ENCODE measurements around the gene NR5A2. TPM values are rescaled to one million over a fixed set of nuclear protein-coding genes. Genes with fewer than 3 reads are reported as not detected.

NR5A2 gene
- total and polyA plus RNA-seq, 10 of the 15 experiments (the other 5 are each of a cell fraction or from before 2014, with no cell fraction given), result 0.02 to 0.60 (median 0.15) TPM; not detected in 1

DNA sequence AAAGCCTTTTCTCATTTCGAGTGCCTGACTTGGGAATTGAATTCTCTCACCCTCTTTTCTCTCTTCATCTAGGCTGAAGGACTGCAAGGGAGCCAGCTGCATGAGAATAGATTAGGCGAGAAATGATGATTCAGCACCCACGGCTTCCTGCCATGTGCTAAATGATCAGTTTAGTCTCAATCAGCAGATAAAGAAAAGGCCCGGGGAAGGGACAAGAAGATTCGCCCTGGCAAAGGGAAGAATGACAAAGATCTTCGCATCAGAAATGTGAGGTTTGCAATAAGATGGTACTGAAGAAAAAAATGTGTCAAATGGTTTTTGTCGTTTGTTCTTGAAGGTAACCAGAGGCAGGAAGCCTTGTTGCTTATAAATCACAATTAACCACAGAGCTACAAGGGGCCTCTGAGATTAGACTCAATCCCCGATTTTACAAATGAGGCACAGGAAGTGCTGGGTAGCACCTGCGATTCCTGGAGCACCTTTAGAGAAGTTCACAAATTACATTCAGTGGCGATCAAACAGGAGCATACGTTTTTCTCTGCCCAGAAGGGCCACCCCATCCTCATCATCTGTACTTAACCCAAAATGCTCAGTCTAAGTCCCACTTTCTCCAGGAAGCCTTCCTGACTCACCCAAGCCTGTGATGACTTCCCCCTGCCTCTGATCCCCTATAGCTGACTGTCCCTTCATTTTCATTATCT lies 198.9 kb downstream of the NR5A2 start:
- H3K36me3 ChIP-seq (ENCODE audit: control insufficient read depth in 2 of 2, insufficient read depth in 2 of 2, low read length in 1 of 2), result no peaks in the 10 kb centered on the region
- peak overlapping the region; percentile 32; the same call in 1 of the 2 replicates for H3K4me2 ChIP-seq (ENCODE audit: control insufficient read depth, insufficient read depth)
- WGBS (ENCODE audit: insufficient coverage, insufficient replicate concordance, low lambda C conversion rate, missing lambda C conversion rate), result 32% methylated on average over 11 of the region's 11 CpGs
- CTCF ChIA-PET, result interaction anchor here (0.6 kb wide), 1 partner anchor 265 kb away, joined by 3 read pairs; no protein-coding TSS in a partner anchor
- TF ChIP-seq RFX5 (IDR thresholded peaks at IDR 0.05; ENCODE audit: low read depth, low read length) (no peak), ZNF217 (IDR thresholded peaks at IDR 0.05) (no peak), NFYA (IDR thresholded peaks at IDR 0.05; ENCODE audit: borderline replicate concordance, low read depth, low read length) (no peak), RAD21 (IDR thresholded peaks at IDR 0.05; ENCODE audit: insufficient read depth, low read depth, low read length) (no peak), TCF7 (IDR thresholded peaks at IDR 0.05; ENCODE audit: borderline replicate concordance) (no peak), BMI1 (IDR thresholded peaks at IDR 0.05; ENCODE audit: borderline replicate concordance) (no peak), POU2F2 (IDR thresholded peaks at IDR 0.05; ENCODE audit: borderline replicate concordance, low read depth, low read length) (no peak), BHLHE40 (IDR thresholded peaks at IDR 0.05; ENCODE audit: borderline replicate concordance in 1 of 2, low read depth in 2 of 2, low read length in 1 of 2) (no peak), ASH2L (IDR thresholded peaks at IDR 0.05; ENCODE audit: borderline replicate concordance, low read depth) (no peak), WRNIP1 (IDR thresholded peaks at IDR 0.05; ENCODE audit: borderline replicate concordance, low read depth, low read length) (no peak), NR2C2 (IDR thresholded peaks at IDR 0.05; ENCODE audit: borderline replicate concordance, control insufficient read depth, insufficient read length, low read depth) (no peak), TCF12 (IDR thresholded peaks at IDR 0.05; ENCODE audit: low read depth, low read length) (no peak), BCL11A (IDR thresholded peaks at IDR 0.05; ENCODE audit: low read depth, low read length) (no peak), FOXK2 (IDR thresholded peaks at IDR 0.05) (no peak), PAX8 (IDR thresholded peaks at IDR 0.05) (no peak)
- TF ChIP-seq, protein P1, sequence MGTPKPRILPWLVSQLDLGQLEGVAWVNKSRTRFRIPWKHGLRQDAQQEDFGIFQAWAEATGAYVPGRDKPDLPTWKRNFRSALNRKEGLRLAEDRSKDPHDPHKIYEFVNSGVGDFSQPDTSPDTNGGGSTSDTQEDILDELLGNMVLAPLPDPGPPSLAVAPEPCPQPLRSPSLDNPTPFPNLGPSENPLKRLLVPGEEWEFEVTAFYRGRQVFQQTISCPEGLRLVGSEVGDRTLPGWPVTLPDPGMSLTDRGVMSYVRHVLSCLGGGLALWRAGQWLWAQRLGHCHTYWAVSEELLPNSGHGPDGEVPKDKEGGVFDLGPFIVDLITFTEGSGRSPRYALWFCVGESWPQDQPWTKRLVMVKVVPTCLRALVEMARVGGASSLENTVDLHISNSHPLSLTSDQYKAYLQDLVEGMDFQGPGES (IDR thresholded peaks at IDR 0.05), result no peak
- TF ChIP-seq, protein P2, sequence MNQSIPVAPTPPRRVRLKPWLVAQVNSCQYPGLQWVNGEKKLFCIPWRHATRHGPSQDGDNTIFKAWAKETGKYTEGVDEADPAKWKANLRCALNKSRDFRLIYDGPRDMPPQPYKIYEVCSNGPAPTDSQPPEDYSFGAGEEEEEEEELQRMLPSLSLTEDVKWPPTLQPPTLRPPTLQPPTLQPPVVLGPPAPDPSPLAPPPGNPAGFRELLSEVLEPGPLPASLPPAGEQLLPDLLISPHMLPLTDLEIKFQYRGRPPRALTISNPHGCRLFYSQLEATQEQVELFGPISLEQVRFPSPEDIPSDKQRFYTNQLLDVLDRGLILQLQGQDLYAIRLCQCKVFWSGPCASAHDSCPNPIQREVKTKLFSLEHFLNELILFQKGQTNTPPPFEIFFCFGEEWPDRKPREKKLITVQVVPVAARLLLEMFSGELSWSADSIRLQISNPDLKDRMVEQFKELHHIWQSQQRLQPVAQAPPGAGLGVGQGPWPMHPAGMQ (IDR thresholded peaks at IDR 0.05; ENCODE audit: borderline replicate concordance), result no peak
- TF ChIP-seq, protein P3, sequence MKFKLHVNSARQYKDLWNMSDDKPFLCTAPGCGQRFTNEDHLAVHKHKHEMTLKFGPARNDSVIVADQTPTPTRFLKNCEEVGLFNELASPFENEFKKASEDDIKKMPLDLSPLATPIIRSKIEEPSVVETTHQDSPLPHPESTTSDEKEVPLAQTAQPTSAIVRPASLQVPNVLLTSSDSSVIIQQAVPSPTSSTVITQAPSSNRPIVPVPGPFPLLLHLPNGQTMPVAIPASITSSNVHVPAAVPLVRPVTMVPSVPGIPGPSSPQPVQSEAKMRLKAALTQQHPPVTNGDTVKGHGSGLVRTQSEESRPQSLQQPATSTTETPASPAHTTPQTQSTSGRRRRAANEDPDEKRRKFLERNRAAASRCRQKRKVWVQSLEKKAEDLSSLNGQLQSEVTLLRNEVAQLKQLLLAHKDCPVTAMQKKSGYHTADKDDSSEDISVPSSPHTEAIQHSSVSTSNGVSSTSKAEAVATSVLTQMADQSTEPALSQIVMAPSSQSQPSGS (IDR thresholded peaks at IDR 0.05; ENCODE audit: low read length), result no peak
- in situ Hi-C loops (cut with MboI), result no loop called here
- H3K9ac ChIP-seq (ENCODE audit: control insufficient read depth, insufficient read depth, low read length), result no peak overlapping the region
- no peak overlapping the region for H3K27ac ChIP-seq (ENCODE audit: control insufficient read depth, insufficient read depth)
- H3K4me1 ChIP-seq (ENCODE audit: control insufficient read depth, insufficient read depth, low read length), result peaks cover 6% of the 10 kb centered on the region; the same call in 1 of the 2 replicates
- no peaks in the 10 kb centered on the region for H3K9me3 ChIP-seq (replicated peaks; ENCODE audit: control insufficient read depth, insufficient read depth, low read length)
- no TSS peak for BruUV-seq (replicated peaks)
- no peak overlapping the region for H3K4me3 ChIP-seq
- FAIRE-seq, result no peak
- intact Hi-C loops (cut with micrococcal nuclease; ENCODE audit: unreplicated experiment), result no loop called here
- RAD21 ChIA-PET (ENCODE audit: unreplicated experiment), result no interaction called here
- peak; percentile 55 for ATAC-seq
- POLR2A ChIA-PET, result interaction anchor here (0.7 kb wide), 1 partner anchor 45 kb away, joined by 3 read pairs; no protein-coding TSS in a partner anchor
- H2AFZ ChIP-seq (ENCODE audit: control insufficient read depth, low read depth, low read length), result peak overlapping the region; percentile 48
- SMC1A ChIA-PET (ENCODE audit: uncharacterized antibody, unreplicated experiment), result interaction anchor here (0.6 to 2.4 kb wide), 4 partner anchors 9 to 735 kb away, joined by 3 to 10 read pairs (median 3); no protein-coding TSS in a partner anchor
- no peak for DNase-seq (ENCODE audit: low read depth, low spot score)
- H3K79me2 ChIP-seq (ENCODE audit: control insufficient read depth, insufficient read depth, low read length), result no peaks in the 10 kb centered on the region
- peaks cover 0 to 3% of the 10 kb centered on the region in 2 experiments; a peak in 1 of 4 replicates for H3K27me3 ChIP-seq (replicated peaks in 1 of 2; ENCODE audit: control insufficient read depth in 2 of 2, insufficient read depth in 2 of 2, low read length in 1 of 2)
- no peaks in the 10 kb centered on the region for H4K20me1 ChIP-seq (ENCODE audit: control insufficient read depth, insufficient read depth)

All from GM12878 (cell line).